KMS-11 (cell line): ENCODE measurements around the gene MAN1B1.

Experiments used
- H2AFZ ChIP-seq: fragments of 200-600 bp; sonication (generic); 2 replicates; pipeline ENCODE4 v1.6.1; 2016; ENCODE audit warnings: antibody characterized with exemption, mixed run types, low read depth
- H3K27ac ChIP-seq: fragments of 200-600 bp; sonication (generic); 2 replicates; pipeline ENCODE4 v1.6.1; 2016; ENCODE audit warnings: mild to moderate bottlenecking, mixed run types
- H3K27me3 ChIP-seq: fragments of 200-600 bp; sonication (generic); 2 replicates; pipeline ENCODE4 v1.6.1; 2017; ENCODE audit warnings: mild to moderate bottlenecking, low read depth, mixed run types, moderate library complexity; ENCODE audit not compliant: insufficient read depth
- H3K36me3 ChIP-seq: fragments of 200-600 bp; sonication (generic); 2 replicates; pipeline ENCODE4 v1.6.1; 2017; ENCODE audit warnings: mild to moderate bottlenecking, mixed run types; ENCODE audit not compliant: insufficient read depth
- H3K4me1 ChIP-seq: fragments of 200-600 bp; sonication (generic); 2 replicates; pipeline ENCODE4 v1.6.1; 2016; ENCODE audit warnings: mild to moderate bottlenecking, low read depth, mixed run types; ENCODE audit not compliant: poor library complexity, severe bottlenecking
- H3K4me2 ChIP-seq: fragments of 200-600 bp; sonication (generic); 2 replicates; pipeline ENCODE4 v1.7.0; 2016; ENCODE audit warnings: mild to moderate bottlenecking, mixed run types
- H3K4me3 ChIP-seq: fragments of 200-600 bp; sonication (generic); IDR thresholded peaks from 2 replicates; pipeline ENCODE4 v1.6.1; 2017; ENCODE audit warnings: low read depth, low read length, mixed read lengths; ENCODE audit not compliant: insufficient read depth
- H3K79me2 ChIP-seq: fragments of 200-600 bp; sonication (generic); 2 replicates; pipeline ENCODE4 v1.6.1; 2016; ENCODE audit warnings: low read depth, mixed run types; ENCODE audit not compliant: insufficient read depth
- H3K9ac ChIP-seq: fragments of 200-600 bp; sonication (generic); 2 replicates; pipeline ENCODE4 v1.6.1; 2016; ENCODE audit warnings: mild to moderate bottlenecking, mixed run types
- H4K20me1 ChIP-seq: fragments of 200-600 bp; sonication (generic); 2 replicates; pipeline ENCODE4 v1.6.1; 2016; ENCODE audit warnings: mild to moderate bottlenecking, mixed run types; ENCODE audit not compliant: insufficient read depth
- CTCF ChIP-seq: fragments of 200-600 bp; sonication (generic); conservative IDR thresholded peaks from 2 replicates; pipeline ENCODE4 v1.6.1; 2017; ENCODE audit warnings: low read depth, mild to moderate bottlenecking, antibody characterized with exemption, low read length, moderate library complexity, mixed read lengths

Gene MAN1B1

GRCh38 chr9:137065336-137065967 is 21.3 kb upstream of the MAN1B1 start:
- Histone ChIP-seq H3K9ac (no peak overlapping the region), H3K27ac (no peak overlapping the region), H3K27me3 (peaks cover 4% of the 10 kb centered on the region; the same call in 1 of the 2 replicates), H3K4me1 (peaks cover 18% of the 10 kb centered on the region), H3K36me3 (no peaks in the 10 kb centered on the region), H4K20me1 (0 out of 2 replicates have a peak, but pooled peaks cover 6% of the 10 kb centered on the region), H2AFZ (no peak overlapping the region), H3K4me2 (no peak overlapping the region), H3K4me3 (no peak overlapping the region), H3K79me2 (no peaks in the 10 kb centered on the region)
- TF ChIP-seq CTCF: no peak

- Histone ChIP-seq H3K79me2 (no peaks in the 10 kb centered on the region), H3K9ac (no peak overlapping the region), H3K4me1 (peaks cover 25% of the 10 kb centered on the region), H2AFZ (no peak overlapping the region), H3K36me3 (no peaks in the 10 kb centered on the region), H3K27me3 (peaks cover 2% of the 10 kb centered on the region; the same call in 1 of the 2 replicates), H3K4me2 (no peak overlapping the region), H3K27ac (no peak overlapping the region), H3K4me3 (no peak overlapping the region), H4K20me1 (0 out of 2 replicates have a peak, but pooled peaks cover 6% of the 10 kb centered on the region)
- no peak for TF ChIP-seq CTCF
These were observed 20.5 kb upstream of the MAN1B1 start for GRCh38 chr9:137066096-137066861.

- peak; percentile 72 for TF ChIP-seq CTCF
- no peak overlapping the region for H3K27ac ChIP-seq
- H3K79me2 ChIP-seq: no peaks in the 10 kb centered on the region
These were observed 18.8 kb upstream of the MAN1B1 start for GRCh38 chr9:137067860-137068538.

GRCh38 chr9:137068539-137069507 is 18.0 kb upstream of the MAN1B1 start:
- no peak overlapping the region for H3K27ac ChIP-seq
- H3K9ac ChIP-seq: no peak overlapping the region

More at GRCh38 chr9:137067860-137068538, 18.8 kb upstream of the MAN1B1 start:
- Histone ChIP-seq H3K4me2 (no peak overlapping the region; the same call in 1 of the 2 replicates), H3K36me3 (no peaks in the 10 kb centered on the region), H3K4me3 (no peak overlapping the region), H4K20me1 (0 out of 2 replicates have a peak, but pooled peaks cover 6% of the 10 kb centered on the region), H2AFZ (no peak overlapping the region), H3K9ac (no peak overlapping the region), H3K27me3 (no peaks in the 10 kb centered on the region), H3K4me1 (peaks cover 25% of the 10 kb centered on the region)

More at GRCh38 chr9:137068539-137069507, 18.0 kb upstream of the MAN1B1 start:
- H3K36me3 ChIP-seq: no peaks in the 10 kb centered on the region
- H3K4me3 ChIP-seq: no peak overlapping the region
- peaks cover 25% of the 10 kb centered on the region for H3K4me1 ChIP-seq
- H3K27me3 ChIP-seq: no peaks in the 10 kb centered on the region
- H2AFZ ChIP-seq: no peak overlapping the region
- H3K4me2 ChIP-seq: peak overlapping the region; percentile 86
- 0 out of 2 replicates have a peak, but pooled peaks cover 6% of the 10 kb centered on the region for H4K20me1 ChIP-seq
- no peak for TF ChIP-seq CTCF
- H3K79me2 ChIP-seq: no peaks in the 10 kb centered on the region
